ENCODE results near the gene PLEKHH1.
A peak's percentile ranks its signal among the peaks of the same experiment; 100 is the strongest.

Gene PLEKHH1

DNA sequence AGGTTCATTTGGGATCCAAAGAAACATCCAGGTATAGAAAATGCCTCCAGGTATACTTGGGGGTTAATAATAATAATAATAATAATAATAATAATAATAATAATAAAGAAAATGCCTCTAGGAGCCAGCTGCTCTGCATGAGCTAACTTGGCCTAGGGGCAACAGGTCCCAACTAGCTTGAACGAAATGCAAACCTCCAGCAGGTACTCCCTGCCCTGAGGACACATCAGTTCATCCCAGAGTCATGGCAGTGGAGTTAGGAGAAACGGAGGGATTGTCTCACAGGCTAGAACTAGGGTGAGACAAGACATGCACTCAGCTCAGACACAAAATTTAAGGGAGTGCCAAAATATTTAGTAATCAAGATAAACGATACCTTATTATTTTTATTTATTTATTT, 32.1 kb upstream of the PLEKHH1 start:
- peaks cover 6% of the 10 kb centered on the region for H3K4me1 Mint-ChIP-seq
- H3K27ac Mint-ChIP-seq = no peak overlapping the region
- peaks cover 13% of the 10 kb centered on the region for H3K36me3 Mint-ChIP-seq
- H3K9me3 Mint-ChIP-seq = peaks cover 2% of the 10 kb centered on the region
- H3K4me3 Mint-ChIP-seq = no peak overlapping the region
- ATAC-seq = no peak
- H3K27me3 Mint-ChIP-seq = no peaks in the 10 kb centered on the region

DNA sequence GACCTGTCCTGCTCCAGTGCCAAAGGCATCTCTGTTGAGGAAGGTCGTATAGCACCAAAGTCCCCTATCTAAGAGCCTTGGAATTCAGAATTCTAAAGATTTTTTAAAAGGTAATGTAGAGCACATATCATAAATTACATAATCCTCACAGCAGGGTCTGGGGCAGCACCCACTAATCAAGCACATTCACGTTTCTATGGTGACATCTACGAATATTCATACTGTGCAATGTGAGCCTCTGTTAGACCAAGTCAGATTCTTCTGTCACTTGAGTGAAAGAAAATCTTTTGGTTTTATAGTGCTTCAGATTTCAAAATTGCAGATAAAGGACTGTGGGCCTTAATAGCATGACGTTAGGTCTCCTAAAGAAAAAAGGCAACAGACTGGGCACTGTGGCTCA, 31.4 kb upstream of the PLEKHH1 start:
- Mint-ChIP-seq H3K36me3 (peaks cover 16% of the 10 kb centered on the region), H3K4me1 (peaks cover 6% of the 10 kb centered on the region), H3K27me3 (no peaks in the 10 kb centered on the region), H3K27ac (no peak overlapping the region), H3K4me3 (no peak overlapping the region), H3K9me3 (peaks cover 2% of the 10 kb centered on the region)
- no peak for ATAC-seq

DNA sequence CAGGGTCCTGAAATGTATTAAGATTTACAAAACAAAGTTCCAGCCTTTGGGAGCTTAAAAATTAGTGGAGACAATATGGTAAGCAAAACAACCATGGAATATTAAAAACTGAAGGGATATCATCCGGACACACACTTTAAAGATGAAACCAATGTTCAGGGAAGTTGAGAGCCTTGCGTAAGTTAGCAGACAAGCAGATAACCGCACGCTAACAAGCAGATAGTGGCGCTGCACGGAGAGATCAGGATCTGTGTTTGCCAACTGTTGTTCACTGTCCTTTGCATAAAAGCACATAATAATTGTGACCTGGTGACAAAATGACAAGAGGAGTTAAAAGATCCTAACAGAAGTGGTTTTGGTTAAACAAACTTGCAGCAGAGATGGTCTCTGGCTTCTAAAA, 30.2 kb upstream of the PLEKHH1 start:
- Mint-ChIP-seq H3K36me3 (peaks cover 18% of the 10 kb centered on the region), H3K27ac (no peak overlapping the region), H3K9me3 (peaks cover 2% of the 10 kb centered on the region), H3K27me3 (no peaks in the 10 kb centered on the region), H3K4me1 (peaks cover 5% of the 10 kb centered on the region), H3K4me3 (no peak overlapping the region)
- no peak for ATAC-seq

DNA sequence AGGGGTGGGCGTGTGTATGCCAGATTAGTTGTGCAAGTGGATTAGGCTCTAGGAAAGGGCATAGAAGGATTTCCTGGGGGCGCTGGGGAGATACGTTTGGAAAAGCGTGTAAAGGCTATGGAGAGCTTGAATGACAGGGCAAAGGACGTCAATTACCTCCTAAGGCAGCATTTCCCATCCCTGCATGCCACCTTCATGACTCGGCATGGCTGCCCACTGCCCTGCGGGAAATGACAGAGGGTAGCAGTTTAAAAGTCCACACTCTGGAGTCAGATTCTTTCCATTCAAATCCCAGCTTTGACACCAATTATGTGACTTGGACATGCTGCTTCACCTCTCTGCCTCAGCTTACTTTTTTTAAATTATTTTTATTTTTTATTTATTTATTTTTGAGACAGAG, 29.8 kb upstream of the PLEKHH1 start:
- Mint-ChIP-seq H3K4me1 (peaks cover under 1% of the 10 kb centered on the region), H3K27ac (no peak overlapping the region), H3K4me3 (no peak overlapping the region), H3K9me3 (no peaks in the 10 kb centered on the region), H3K36me3 (peaks cover 13% of the 10 kb centered on the region), H3K27me3 (no peaks in the 10 kb centered on the region)
- ATAC-seq = no peak

DNA sequence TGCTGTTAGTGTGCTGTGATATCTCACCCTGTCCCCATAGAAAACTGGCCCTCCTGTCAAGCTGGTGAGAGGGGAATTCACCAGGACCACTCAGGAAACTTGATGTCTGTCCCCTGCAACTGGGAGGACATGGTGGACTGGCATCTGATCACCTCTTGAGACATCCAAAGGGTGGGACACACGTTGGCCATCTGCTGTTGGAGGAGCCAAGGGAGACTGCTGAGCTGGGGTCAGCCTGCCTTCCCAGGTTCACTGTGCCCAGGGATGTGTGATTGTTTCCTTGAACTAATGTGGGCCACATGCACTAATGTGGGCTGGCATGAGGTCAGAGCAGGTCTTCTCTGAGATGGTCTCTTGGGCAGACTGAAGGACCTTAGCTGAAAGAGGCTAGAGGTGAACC, 27.8 kb upstream of the PLEKHH1 start:
- H3K36me3 Mint-ChIP-seq = peaks cover 13% of the 10 kb centered on the region
- no peaks in the 10 kb centered on the region for H3K27me3 Mint-ChIP-seq
- H3K4me1 Mint-ChIP-seq = no peaks in the 10 kb centered on the region
- no peak for ATAC-seq
- no peak overlapping the region for H3K27ac Mint-ChIP-seq
- H3K4me3 Mint-ChIP-seq = no peak overlapping the region
- no peaks in the 10 kb centered on the region for H3K9me3 Mint-ChIP-seq

DNA sequence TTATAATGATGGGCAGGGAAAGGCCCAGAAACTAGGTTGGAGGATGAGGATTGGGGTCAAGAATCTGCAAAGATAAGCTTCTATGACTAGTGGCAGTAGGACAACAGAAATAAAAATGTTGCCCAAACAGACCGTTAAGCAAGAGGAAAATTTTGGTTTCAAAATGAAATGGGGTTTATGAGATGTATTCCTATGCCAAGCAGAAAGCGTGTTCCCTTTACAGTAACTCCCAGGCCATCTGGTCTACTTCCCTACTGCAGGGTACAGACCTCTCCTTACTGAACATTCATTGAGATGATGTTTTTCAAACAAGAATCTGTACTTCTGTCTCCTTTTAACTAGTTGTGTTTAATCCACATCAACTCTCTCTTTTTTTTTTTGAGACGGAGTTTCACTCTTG, 24.1 kb upstream of the PLEKHH1 start:
- no peak overlapping the region for H3K4me3 Mint-ChIP-seq
- H3K36me3 Mint-ChIP-seq = peaks cover 13% of the 10 kb centered on the region
- peaks cover 15% of the 10 kb centered on the region for H3K4me1 Mint-ChIP-seq
- H3K9me3 Mint-ChIP-seq = no peaks in the 10 kb centered on the region
- H3K27ac Mint-ChIP-seq = no peak overlapping the region
- no peak for ATAC-seq
- H3K27me3 Mint-ChIP-seq = no peaks in the 10 kb centered on the region

DNA sequence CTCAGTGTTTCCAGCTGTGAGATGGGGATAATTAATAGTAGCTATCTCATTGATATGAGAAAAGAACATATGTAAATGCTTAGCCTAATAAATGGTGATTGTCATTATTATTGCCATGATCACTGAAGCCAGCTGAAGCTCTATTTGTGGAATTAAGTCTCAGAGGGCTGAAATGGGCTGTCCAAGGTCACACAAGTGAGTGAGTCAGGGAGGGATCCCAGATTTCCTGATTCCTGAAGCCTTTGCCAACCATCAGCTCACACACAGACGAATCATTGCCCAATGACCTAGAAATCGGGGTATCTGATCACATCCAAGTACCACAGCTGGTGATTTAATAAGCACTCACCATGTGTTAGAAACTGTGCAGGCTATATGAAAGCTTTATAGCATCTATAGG, 23.0 kb upstream of the PLEKHH1 start:
- peaks cover 25% of the 10 kb centered on the region for H3K4me1 Mint-ChIP-seq
- ATAC-seq = no peak
- no peaks in the 10 kb centered on the region for H3K27me3 Mint-ChIP-seq
- peaks cover 9% of the 10 kb centered on the region for H3K36me3 Mint-ChIP-seq
- H3K4me3 Mint-ChIP-seq = no peak overlapping the region
- no peaks in the 10 kb centered on the region for H3K9me3 Mint-ChIP-seq
- H3K27ac Mint-ChIP-seq = no peak overlapping the region

DNA sequence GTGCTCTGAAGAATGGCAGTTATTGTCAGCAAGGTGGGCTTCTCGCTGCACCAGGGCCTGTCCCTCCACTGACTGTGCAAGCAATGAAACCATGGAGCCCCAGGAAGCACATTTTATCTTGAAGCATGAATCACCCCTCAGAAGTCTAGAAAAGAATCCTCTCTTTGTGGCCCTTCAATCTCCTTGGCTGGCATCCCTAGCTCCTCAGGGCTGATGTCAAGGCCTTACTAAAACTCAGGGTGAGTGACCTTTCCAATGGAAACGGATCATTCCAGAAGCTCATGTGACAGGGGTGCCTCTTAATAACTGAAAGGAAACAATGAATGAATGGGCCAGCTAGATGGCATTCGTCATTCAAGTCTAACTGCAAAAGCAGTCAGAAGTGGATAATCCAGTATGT, 22.3 kb upstream of the PLEKHH1 start:
- Mint-ChIP-seq H3K36me3 (peaks cover 6% of the 10 kb centered on the region), H3K4me1 (peaks cover 29% of the 10 kb centered on the region), H3K4me3 (no peak overlapping the region), H3K9me3 (no peaks in the 10 kb centered on the region), H3K27me3 (no peaks in the 10 kb centered on the region), H3K27ac (no peak overlapping the region)
- ATAC-seq = no peak

DNA sequence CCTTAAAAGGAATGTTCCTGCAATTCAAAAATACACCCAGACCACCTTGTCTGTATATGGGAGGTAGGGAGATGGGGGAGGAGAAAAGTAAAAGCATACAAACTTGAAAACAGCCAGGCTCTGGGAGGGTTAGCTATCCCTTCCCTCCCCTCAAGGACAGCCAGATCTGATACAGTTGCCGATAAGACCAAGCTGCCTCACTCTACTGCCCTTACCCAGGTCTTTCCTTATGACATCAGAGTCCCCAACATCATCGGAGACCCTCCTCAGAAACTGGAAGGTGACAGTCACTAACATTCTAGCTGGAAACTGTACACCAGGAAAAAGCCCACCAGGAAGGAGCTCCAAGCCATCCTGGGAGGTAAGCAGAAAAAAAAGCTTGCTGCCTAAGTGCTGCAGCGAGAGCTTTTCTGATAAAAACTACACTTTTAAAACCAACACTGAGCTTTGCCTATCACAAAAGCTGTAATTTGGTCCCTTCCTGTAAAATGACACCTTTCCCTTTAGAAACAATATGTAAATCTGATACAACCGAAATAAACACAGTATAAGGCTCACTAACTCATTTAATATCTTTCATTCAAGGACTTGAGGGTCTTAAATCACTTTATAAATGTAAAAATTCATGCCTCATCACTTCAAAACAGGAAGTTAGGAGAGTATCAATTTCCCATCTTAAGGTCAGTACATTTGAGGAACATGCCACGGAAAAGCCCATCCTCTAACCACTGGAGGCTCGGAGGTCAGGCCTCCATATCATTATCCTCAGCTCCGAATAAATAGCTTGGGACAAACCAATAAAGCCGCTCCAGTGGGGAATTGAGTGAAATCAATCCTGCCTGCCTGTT, 20.4 kb upstream of the PLEKHH1 start:
- Mint-ChIP-seq H3K4me1 (peaks cover 41% of the 10 kb centered on the region), H3K9me3 (no peaks in the 10 kb centered on the region), H3K27ac (peak overlapping the region; percentile 90), H3K36me3 (no peaks in the 10 kb centered on the region), H3K4me3 (no peak overlapping the region), H3K27me3 (no peaks in the 10 kb centered on the region)
- ATAC-seq = no peak

DNA sequence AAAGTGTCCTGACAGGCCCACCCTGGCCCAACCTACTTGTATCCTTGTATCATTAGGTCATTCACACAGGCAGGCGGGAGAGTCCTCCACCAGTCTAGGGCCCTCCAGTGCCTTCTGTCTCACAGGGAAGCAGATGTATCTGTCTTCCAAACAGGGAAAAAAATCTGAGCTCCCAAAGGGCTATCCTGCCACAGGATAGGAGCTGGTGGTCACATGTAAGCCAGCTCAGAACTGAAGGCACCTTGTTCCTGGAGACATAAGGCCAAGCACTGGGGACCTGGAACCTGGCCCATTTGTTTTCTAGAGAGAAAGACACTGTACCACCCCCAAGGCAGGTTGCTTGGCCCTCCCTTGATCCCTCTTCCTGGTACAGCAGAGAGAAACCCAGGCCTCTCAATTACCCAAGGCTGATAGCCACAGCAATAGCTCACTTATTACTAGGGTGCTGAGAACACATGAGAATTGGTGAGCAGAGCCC, 19.4 kb upstream of the PLEKHH1 start:
- H3K4me3 Mint-ChIP-seq = peak overlapping the region; percentile 95
- no peak for ATAC-seq
- no peaks in the 10 kb centered on the region for H3K36me3 Mint-ChIP-seq
- no peaks in the 10 kb centered on the region for H3K9me3 Mint-ChIP-seq
- H3K27ac Mint-ChIP-seq = peak overlapping the region; percentile 90
- no peaks in the 10 kb centered on the region for H3K27me3 Mint-ChIP-seq
- peaks cover 41% of the 10 kb centered on the region for H3K4me1 Mint-ChIP-seq

DNA sequence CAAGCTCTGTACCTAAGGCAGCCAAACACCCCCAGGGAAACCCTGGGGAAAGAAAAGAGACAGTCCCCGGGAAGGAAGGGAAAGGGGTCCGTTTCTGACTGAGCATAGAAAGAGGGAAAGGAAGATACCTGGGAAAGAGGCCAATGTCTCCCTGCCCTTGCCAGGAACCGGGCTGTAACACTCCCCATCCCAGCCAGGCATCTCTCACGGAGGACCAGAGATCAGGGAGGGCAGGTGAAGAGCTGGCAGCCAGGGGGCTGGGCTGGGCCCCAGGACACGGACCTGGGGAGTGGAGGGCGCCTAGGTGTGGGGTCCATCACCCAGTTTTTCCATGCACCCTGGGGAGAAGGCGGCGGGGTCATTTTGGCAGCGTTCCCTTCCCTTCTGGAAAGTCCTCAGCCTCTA, 18.9 kb upstream of the PLEKHH1 start:
- Mint-ChIP-seq H3K9me3 (no peaks in the 10 kb centered on the region), H3K27me3 (no peaks in the 10 kb centered on the region), H3K4me1 (peaks cover 41% of the 10 kb centered on the region), H3K27ac (peak overlapping the region; percentile 90), H3K36me3 (no peaks in the 10 kb centered on the region), H3K4me3 (peak overlapping the region; percentile 95)
- ATAC-seq = peak; percentile 5

DNA sequence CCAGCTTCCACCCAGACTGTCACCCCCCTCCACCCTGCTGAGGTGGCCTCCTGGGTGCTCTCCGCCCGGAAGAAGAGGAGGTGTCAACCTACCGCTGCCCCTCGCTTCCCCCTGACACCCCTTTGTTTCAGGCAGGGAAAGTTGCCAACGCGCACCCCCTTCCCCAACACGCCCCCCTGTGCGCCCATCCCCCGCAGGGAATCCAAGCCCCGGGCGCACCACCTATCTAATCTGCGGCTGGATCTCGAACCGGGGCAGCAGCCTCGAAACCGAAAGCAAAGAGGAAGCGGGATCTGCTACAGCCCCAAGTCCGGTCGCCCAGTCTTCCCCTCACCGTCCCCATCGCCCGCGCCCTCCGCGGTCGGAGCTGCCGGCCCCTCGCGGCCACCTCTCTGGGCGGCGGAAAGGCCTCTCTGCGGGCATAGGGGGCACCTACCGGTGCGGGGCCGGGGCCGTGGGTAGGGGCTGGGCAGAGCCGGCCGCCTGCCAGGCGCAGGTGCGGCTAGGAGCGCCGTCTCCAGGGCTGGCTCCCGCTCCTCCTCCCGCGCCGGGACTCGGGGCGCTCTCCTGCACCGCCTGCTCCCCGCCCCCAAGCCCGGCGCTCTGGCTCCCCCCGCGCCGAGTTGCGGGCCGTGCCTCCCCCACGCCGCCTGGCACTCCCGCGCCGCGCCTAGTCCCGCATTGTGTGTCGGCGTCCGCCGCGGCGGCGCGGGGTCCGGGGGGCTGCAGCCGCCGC, 18.3 kb upstream of the PLEKHH1 start:
- ATAC-seq = peak; percentile 67
- no peaks in the 10 kb centered on the region for H3K36me3 Mint-ChIP-seq
- no peaks in the 10 kb centered on the region for H3K9me3 Mint-ChIP-seq
- H3K4me3 Mint-ChIP-seq = peak overlapping the region; percentile 95
- H3K27me3 Mint-ChIP-seq = no peaks in the 10 kb centered on the region
- peaks cover 41% of the 10 kb centered on the region for H3K4me1 Mint-ChIP-seq
- H3K27ac Mint-ChIP-seq = peak overlapping the region; percentile 90

DNA sequence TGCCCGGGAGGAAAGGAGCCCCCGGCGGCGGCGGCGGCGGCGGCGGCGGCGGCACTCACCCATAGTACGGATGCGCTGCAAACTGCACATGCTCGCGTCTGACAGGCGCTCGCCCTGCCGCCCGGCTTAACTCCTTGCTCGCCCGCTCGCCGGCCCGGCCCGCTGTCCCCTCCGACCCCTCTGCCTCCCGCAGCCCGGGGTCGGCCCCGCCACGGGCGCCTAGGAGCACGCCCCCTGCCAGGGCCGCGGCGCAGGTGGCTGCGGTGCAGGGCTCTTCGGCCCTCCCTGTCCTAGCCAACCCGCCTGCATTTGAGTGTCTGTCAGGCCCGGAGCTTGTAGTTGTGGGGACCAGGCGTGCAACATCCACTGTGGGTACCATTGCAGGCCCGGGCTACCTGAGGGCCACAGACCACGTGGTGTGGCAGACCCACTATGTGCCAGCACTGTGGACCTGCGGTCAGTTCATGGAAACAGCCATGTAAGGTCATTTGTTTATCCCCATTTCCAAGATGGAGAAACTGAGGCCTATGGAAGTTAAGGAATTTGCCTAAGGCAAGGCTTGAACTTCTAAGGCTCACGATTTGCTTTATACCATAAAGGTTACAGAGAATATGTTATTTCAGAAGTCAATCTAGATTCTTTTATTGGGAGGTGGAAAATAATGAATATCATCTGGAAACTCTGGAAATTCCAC, 17.6 kb upstream of the PLEKHH1 start:
- no peaks in the 10 kb centered on the region for H3K36me3 Mint-ChIP-seq
- peaks cover 41% of the 10 kb centered on the region for H3K4me1 Mint-ChIP-seq
- peak overlapping the region; percentile 95 for H3K4me3 Mint-ChIP-seq
- peak overlapping the region; percentile 90 for H3K27ac Mint-ChIP-seq
- peak; percentile 72 for ATAC-seq
- H3K27me3 Mint-ChIP-seq = no peaks in the 10 kb centered on the region
- H3K9me3 Mint-ChIP-seq = no peaks in the 10 kb centered on the region

DNA sequence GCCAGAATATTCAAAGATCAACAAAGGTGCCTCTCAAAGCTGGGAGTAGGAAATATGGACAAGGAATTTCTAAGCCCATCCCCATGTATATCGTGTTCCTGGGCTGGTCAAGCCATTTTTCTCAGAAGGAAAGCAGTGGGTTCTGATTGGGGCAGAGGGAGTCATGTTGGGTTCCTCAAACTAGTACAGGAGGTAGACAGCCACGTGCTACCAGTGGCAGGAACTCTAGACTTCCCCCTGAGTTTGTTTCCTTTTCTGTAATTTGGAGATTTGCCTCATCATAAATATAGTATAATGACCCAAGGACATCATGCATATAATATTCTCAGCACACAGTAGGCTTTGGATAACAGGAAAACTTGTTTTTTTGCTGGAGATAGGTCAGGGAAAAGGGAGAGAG, 16.4 kb upstream of the PLEKHH1 start:
- ATAC-seq = no peak
- H3K4me3 Mint-ChIP-seq = peak overlapping the region; percentile 37
- H3K9me3 Mint-ChIP-seq = no peaks in the 10 kb centered on the region
- H3K36me3 Mint-ChIP-seq = no peaks in the 10 kb centered on the region
- H3K27me3 Mint-ChIP-seq = peaks cover 7% of the 10 kb centered on the region
- H3K4me1 Mint-ChIP-seq = peaks cover 41% of the 10 kb centered on the region
- peak overlapping the region; percentile 90 for H3K27ac Mint-ChIP-seq

DNA sequence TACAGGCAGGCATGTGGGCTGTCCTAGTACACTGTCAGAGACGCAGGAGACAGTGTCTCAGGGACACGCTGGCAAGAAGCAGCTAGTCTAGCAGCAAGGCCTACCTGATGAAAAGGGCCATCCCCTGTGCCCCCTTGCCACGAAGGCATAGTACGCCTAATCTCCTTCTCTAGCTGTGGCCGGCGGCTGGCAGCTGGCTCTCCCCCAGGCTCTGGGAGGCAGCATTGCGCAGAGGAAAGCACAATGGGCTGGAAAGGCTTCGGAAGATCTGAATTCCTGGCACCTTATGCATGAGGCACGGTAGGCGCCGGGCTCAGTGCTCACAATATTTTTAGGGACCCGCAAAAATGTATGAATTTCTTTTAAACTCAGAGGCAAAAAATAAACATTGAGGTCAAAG, 16.0 kb upstream of the PLEKHH1 start:
- Mint-ChIP-seq H3K4me3 (no peak overlapping the region), H3K36me3 (no peaks in the 10 kb centered on the region), H3K9me3 (no peaks in the 10 kb centered on the region), H3K27ac (no peak overlapping the region), H3K27me3 (peaks cover 11% of the 10 kb centered on the region), H3K4me1 (peaks cover 41% of the 10 kb centered on the region)
- ATAC-seq = no peak
